HG03432 (cell line): ENCODE results near the gene KLHL8.
A peak's percentile ranks its signal among the peaks of the same experiment; 100 is the strongest.
"Not testable (repeated sequence)": the region's sequence is repeated elsewhere in the genome, so short reads cannot be mapped to it uniquely, and the experiment has no call there.

ENCODE experiments used
- ATAC-seq: cut with Tn5 transposase; IDR thresholded peaks from one replicate; pipeline ENCODE4 v1.9.1; 2021; ENCODE audit warnings: mild to moderate bottlenecking, moderate library complexity; ENCODE audit not compliant: unreplicated experiment

The KLHL8 gene

GRCh38 chr4:87228262-87228860 lies 7.9 kb upstream of the KLHL8 start:
- ATAC-seq = no peak

- no peak for ATAC-seq
Measured at GRCh38 chr4:87227751-87228151, 7.3 kb upstream of the KLHL8 start.

DNA sequence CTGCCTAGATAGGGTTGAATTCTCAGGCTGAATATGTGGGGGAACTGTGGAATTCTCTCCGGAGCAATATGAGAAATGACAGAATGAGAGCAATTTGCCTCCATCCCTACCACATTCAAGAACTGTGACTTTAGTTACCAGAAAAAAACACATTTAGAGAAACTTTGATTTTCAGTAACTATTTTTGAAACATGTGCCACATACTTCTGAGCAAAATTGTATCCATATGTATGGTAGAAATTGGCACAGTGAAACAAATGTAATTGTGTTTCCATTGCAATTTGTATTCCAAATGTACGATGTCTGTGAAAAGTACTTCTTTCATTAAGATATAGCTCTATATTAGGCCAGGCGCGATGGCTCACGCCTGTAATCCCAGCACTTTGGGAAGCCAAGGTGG lies 5.5 kb upstream of the KLHL8 start:
- no peak for ATAC-seq

DNA sequence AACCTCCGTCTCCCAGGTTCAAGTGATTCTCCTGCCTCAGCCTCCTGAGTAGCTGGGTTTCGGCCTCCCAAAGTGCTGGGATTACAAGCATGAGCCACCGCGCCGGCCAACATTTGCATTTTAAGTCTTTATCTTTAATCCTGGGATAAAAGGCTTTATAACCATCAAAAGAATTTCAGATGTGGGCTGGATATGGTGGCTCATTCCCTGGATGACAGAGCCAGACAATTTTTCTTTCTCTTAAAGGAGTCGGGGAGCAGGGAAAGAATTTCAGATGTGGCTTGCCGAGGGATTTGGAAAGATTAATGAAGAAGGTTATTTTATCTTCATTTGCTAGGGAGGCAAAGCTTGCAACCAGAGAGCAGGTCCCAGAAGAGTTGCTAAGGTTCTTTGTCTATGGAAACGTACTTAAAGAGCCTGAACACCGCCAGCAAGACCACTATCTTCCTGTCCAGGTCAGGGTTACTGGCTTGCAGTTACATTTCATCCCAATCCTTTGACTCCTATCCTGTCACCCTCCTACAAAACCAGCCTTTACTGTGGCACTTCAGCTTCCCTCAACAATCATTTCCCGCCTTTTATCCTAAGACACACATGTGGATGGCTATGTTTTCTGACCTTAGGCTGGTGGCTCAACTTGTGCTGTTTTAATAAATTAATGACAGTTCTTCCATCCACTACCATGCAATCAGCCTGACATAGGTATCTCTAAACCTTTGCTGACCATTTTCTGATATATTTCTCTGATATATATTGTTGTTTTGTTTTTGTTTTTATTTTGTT lies 3.9 kb upstream of the KLHL8 start:
- no peak for ATAC-seq

DNA sequence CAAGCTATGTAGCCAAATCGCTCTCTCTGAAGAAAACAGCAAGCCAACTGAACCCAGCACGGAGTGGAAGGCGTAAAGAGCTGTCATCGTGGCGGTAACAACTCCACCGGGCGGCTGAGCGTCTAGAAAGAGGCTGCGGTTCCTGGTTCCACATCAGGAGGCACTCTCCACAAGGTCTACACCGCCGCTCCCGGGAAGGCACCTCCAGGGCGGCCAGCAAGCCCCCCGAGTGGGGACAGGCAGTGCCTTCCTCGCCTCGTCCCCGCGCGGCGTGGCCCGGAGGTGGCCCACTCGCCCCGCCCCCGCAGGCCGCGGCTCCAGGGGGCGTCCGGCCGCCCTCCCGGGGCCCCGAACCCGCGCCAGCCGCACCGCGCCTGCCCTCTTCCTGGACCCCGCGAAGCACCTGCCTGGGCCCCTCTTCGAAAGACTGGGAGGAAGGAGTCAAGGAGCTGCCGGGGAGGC lies 755 bp downstream of the KLHL8 start:
- ATAC-seq = peak; percentile 40

DNA sequence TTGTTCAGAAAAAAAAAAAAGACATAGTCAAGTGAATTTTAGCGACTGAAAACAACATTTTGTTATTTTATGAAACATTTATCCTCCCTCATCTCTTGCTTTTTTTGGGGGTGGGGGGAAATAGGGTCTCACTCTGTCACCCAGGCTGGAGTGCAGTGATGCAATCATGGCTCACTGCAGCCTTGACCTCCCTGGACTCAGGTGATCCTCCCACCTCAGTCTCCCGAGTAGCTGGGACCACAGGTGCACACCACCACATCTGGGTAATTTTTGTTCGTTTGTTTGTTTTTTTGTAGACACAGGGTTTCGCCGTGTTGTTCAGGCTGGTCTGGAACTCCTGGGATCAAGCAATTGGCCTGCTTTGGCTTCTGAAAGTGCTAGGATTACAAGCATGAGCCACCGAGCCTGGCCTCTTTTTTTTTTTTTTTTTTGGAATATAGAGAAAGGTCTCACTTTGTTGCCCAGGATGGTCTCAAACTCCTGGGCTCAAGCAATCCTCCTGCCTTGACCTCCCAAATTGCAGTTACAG lies 3.1 kb downstream of the KLHL8 start:
- ATAC-seq = not testable (repeated sequence)

GRCh38 chr4:87216469-87216868 lies 3.9 kb downstream of the KLHL8 start:
- no peak for ATAC-seq

- no peak for ATAC-seq
Measured at GRCh38 chr4:87213421-87214075, 6.9 kb downstream of the KLHL8 start.

GRCh38 chr4:87211249-87211952 lies 9.0 kb downstream of the KLHL8 start:
- ATAC-seq = no peak

GRCh38 chr4:87209696-87210095 lies 10.7 kb downstream of the KLHL8 start:
- peak; percentile 91 for ATAC-seq

- ATAC-seq = peak; percentile 14
Measured at GRCh38 chr4:87209182-87209581, 11.2 kb downstream of the KLHL8 start.

GRCh38 chr4:87204559-87204958 lies 15.9 kb downstream of the KLHL8 start:
- no peak for ATAC-seq

DNA sequence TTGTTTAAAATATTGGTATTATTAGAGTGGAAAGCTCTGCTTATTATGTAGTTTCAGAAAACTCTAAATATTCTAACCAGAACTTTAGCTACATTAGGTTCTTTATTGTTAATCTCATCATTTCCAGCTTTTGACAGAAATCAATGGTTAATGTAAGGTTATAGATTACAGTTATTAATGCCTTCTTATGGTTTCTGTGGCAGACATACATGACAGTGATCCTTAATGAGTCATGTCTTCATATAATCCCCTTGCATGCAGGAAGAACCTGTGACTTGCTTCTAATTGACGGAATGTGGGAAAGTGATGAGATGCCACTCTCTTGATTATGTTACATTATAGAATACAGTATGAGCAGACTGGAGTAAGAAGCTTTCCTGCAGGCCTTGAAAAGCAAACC lies 23.5 kb downstream of the KLHL8 start:
- no peak for ATAC-seq

DNA sequence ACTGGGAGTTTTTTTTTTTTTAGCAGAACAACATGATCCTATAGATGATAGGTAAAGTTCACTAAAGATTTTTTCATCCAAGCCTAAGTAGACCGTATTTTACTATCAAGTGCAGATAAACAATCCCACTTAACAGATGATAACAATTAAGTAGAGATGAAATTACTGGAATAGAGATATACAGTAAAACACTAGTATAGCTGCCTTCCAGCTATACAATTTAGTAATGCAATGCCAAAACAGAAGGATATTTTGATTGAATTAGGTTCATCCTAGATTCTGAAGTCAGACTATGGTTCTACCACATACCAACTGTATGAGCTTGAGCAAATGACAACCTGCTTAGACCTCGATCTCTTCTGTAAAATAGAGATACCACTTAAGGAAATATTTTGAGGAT lies 24.3 kb downstream of the KLHL8 start:
- no peak for ATAC-seq

- ATAC-seq = no peak
Measured at GRCh38 chr4:87193958-87194675, 26.3 kb downstream of the KLHL8 start.

GRCh38 chr4:87192145-87192919 lies 28.1 kb downstream of the KLHL8 start:
- no peak for ATAC-seq

DNA sequence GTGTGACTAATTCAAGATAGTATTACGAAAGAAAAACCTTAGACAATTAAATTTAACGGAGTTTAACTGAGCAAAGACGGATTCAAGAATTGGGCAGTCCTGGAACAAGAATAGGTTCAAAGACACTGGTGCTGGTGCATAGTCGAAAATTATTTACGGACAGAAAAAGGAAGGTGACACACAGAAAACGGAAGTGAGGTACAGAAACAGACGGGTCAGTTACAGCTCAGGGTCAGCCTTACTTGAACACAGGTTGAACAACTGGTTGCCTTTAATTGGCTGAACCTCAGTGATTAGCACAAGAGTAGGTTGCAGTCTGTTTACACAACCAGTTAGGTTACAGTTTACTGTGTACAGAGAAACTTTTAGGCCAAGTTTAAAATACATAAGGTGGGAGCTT lies 31.5 kb downstream of the KLHL8 start:
- no peak for ATAC-seq

- no peak for ATAC-seq
Measured at GRCh38 chr4:87188048-87188447, 32.4 kb downstream of the KLHL8 start.

- no peak for ATAC-seq
Measured at GRCh38 chr4:87185146-87185870, 35.1 kb downstream of the KLHL8 start.
